NCI-H187 (cell line): ENCODE measurements around the gene TMEM151A.

ENCODE experiments used
- DNase-seq, 2 experiments: peaks; one replicate each; lab custom pipeline; 2025; lab: John Stamatoyannopoulos, UW

The TMEM151A gene

GRCh38 chr11:66322732-66323427 is 31.2 kb downstream of the TMEM151A start:
- DNase-seq = no peak

GRCh38 chr11:66323684-66324083 is 32.0 kb downstream of the TMEM151A start:
- no peak for DNase-seq

DNA sequence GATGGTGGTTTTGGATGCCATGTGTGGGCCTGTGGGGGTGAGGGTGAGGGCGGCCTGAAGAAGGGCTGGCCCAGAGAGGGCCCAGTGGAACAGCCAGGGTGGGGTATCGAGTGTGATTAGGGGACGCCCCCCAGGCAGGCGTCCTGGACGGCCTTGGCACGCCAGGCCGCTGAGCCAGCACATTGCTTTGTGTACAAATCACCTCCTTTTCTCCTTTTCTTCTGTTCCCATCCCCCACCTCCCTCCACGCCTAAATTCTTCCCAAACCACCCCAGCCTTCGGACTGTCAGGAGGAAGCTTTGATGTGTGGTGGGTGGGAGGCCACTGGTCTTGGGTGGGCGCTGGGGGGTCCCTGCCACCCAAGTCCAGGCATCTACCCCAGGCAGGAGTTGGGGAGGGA is 33.0 kb downstream of the TMEM151A start:
- no peak for DNase-seq

DNA sequence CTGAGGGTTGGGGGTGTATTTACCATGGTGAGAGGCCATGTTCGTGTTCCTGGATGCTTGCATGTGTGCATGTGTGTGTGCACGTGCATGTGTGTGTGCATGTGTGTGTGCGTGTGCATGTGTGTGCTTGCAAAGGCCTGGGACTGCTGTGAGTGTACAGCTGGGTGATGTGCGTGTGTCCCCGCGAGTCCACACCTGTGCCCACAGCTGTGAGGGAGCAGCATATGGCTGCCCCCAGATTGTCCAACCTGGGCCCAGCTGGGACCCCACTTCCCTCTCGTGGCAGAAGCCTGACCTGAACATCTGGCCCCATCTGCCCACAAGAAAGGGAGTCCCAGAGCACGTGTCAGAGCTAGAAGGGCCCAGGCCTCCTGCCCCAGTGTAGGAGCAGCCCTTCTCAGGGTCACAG is 33.6 kb downstream of the TMEM151A start:
- no peak for DNase-seq

GRCh38 chr11:66326261-66327111 is 34.8 kb downstream of the TMEM151A start:
- DNase-seq = no peak

- DNase-seq = no peak
Observed at GRCh38 chr11:66327171-66328030, 35.7 kb downstream of the TMEM151A start.

GRCh38 chr11:66328031-66328301 is 36.3 kb downstream of the TMEM151A start:
- DNase-seq = no peak

DNA sequence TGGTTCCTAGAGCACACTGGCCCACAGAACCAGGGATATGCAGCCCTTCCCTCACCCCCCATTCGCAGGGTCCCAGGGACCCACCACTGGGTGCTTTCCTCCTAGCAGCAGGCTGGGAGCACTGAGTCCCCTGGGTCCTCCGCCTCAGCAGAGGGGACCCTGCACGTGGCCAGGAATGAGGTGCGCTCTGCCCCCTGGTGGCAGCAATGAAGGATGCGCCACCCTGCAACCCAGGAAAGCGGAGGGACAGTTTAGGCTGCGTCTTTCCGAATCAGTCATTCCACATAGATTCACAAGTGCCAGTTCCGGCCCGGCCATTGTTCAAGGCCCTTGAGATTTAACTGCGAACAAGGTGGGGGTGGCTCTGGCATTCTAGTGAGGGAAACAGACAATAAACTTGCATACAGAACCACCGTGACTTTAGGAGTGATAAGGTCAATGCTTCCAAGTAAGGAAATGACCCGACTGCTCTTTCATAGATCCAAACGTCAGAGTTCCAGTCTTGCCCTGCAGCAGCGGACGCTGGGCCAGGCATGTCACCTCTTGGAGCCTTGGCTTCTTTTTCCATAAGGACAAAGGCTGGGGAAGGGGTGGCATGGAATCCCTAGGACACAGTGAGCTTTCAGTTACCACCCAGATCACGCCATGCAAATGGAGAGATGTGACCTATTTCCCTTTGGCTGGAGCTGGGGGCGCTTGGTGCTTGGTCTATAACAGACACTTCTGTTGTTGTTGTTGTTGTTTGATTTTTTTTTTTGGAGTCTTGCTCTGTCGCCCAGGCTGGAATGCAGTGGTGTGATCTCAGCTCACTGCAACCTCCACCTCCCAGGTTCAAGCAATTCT is 36.8 kb downstream of the TMEM151A start:
- DNase-seq = peak; percentile 4 to 61

DNA sequence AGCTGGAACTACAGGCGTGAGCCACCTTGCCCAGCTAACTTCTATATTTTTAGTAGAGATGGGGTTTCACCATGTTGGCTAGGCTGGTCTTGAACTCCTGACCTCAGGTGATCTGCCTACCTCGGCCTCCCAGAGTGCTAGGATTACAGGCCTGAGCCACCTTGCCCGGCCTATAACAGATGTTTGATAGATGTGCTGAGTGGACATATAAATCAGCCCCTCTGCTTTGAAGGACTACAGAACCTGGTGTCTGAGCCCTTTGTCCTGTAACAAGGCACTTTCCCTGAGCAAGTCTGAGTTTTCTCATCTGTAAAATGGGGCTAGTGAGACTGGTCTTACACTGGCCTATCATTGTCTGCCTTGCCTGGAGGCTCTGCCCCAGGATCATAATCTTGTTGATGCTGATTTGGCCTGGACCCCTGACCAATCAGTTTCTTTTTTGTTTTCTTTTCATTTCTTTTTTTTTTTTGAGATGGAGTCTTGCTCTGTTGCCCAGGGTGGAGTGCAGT is 37.5 kb downstream of the TMEM151A start:
- no peak for DNase-seq

DNA sequence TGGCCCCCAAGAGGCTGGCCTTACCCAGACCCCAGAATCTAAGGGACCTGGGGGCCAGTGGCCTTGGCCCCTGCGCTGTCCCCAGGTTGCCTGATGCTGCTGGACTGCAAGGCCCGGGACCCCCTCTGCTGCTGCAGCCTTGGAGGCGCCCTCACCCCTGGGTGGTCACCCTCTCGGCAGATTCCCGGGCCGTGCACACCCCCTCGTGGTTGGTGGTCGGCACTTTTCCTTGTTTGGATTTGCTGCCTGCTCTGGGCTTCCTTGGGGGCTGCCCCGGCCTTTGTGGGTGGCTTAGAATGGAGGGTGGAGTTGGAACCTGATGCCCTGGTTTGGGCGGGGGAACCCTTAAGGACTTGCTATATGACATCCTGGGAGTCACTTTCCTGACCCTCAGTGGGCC is 39.2 kb downstream of the TMEM151A start:
- DNase-seq = no peak

DNA sequence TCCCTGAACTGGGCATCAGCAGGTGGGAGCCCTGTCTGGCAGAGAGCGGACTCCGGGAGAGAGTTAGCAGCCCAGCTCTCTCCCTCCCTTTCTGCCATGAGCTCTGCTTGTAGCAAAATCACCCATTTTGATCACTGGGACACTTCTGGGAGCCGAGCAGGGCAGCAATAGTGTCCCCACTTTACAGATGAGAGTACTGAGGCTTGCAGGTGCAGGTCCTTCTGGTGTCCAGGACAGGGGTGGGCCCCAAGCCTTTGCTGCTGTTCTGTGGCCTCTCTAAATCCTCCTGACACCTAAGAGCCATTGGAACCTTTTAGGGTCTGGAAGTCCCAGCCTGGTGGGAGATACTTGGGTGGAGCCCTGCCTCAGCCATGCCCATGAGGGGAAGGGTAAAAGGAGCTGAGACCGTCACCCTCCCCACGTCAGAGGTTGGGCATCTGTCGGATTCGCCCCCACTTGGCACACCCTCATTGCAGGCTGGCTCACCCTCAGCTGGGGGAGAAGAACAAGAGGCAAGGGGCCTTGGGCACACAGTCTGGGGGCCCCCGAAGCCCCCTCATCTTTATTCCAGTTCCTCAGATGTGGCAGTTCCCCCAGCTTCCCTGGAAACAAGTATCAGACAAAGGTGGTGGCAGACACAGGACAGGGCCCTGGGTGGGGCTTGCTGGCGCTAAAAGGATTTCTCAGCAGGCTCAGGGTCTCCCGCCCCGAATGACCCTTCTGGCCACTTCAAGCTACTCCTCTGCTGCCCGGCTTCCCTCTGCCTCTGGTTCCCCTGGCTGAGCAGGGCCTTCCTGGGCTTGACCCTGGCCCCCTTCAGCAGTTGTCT is 40.1 kb downstream of the TMEM151A start:
- DNase-seq = no peak

DNA sequence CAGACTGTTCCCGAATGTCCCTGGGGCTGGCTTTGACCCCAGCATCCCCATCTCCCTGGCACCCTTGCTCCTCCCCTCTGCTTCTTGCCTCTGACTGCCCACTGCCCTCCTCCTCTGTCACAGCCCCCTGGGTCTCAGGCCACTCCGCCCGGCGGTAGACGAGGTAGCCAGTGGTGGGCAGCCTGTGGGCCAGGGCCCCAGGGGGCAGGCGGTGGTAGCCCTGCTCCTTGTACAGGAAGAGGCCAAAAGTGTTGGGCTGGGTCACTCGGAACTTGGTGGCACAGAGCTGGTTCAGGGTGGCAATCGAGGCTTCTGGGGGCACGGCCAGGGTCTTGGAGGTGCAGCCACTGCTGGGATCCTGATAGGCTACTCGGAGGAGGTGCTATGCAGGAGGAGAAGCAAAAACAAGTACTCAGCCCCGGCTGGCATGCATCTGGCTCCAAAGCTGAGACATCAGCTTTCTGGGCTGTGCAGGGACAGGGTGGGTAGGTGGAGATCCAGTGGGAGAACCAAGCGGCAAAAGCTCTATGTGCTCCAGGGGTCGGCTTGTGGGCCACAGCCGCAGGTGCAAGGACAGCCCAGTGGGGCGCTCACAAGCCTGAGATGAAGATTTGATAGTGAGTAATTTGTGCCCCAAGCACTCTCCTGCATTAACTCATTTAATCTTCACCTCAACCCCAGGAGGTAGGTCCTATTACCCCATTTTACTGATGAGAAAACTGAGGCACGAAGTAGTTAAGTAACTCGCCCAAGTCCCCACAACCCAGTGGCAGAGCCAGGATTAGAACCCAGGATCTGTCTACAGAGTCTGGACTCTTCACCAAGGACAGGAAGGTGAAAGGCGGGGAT is 40.9 kb downstream of the TMEM151A start:
- no peak for DNase-seq

DNA sequence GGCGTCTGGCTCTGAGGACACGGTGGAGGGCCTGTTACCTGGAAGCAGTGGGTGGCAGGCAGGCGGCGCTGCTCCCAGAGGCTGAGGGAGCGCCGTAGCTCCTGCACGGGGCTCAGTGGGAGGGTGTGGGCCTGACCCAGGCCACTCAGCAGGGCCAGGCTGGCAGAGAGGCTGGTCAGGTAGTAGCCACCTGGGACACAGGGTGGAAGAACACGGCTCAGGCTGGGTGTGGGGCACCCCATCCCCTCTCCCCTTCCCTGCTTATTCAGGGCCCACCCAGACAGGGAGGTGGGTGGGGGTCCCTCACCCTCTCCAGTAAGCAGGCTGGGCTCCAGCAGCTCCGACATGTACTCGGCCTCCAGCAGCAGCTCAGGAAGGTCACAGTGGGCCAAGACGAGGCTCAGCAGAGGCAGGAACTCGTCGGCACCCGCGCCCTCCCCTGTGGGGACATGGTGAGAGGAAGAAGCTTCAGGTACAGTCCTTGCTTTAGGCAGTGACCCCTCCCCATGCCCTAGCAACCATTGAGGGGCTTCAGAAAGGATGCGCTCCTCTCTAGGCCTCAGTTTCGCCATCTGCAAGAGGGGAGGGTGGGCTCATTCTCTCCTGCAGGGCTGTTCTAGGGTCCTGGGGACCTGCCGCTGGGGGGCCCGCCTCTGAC is 41.7 kb downstream of the TMEM151A start:
- no peak for DNase-seq

- no peak for DNase-seq
Observed at GRCh38 chr11:66333896-66334604, 42.4 kb downstream of the TMEM151A start.

- no peak for DNase-seq
Observed at GRCh38 chr11:66334605-66335442, 43.1 kb downstream of the TMEM151A start.

DNA sequence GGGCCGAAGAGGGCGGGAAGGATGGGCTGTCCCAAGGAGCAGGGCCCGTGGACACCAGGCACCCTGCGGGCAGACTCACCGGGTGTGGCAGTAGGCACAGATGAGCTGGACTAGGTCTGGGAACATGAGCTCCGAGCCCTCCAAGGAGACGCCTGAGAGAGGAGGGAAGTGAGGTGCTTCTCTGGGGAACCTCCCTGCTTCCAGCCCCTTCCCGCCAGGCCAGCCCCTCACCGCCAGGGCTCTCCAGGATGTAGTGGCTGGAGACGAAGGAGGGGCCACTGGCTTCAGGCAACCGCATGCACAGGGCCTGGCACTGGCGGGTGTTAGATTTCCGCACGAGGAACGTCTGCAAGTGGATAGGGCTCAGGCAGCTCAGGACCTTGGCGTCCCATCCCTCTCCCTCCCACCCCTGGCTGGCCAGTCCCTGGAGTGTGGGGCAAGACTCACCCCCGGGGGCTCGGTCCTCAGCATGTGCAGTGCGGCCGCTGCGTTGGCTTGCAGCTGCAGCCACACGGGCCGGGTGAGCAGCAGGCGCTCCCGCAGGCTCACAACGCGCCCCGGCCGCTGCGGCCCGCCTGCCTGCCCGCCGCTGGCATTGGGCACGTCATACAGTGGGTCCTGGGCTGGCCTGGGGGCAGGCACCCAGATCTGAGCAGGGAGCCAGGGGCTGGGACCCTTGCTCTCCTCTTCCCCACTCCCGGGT is 44.0 kb downstream of the TMEM151A start:
- no peak for DNase-seq
